Epithelial cell of prostate (primary cell): ENCODE data around the gene GNAS-AS1.

Experiments
- DNase-seq: peaks from one replicate; pipeline ENCODE4 v3.0.0-alpha.2; 2011; ENCODE audit warnings: low read depth, low spot score
- H3K27ac ChIP-seq: fragments of 450-650 bp; 2 replicates; pipeline ENCODE4 v1.5.1; 2017; ENCODE audit warnings: mild to moderate bottlenecking

The GNAS-AS1 gene

GRCh38 chr20:58815448-58815847 is 35.3 kb downstream of the GNAS-AS1 start:
- no peak for DNase-seq
- H3K27ac ChIP-seq = no peak overlapping the region

DNA sequence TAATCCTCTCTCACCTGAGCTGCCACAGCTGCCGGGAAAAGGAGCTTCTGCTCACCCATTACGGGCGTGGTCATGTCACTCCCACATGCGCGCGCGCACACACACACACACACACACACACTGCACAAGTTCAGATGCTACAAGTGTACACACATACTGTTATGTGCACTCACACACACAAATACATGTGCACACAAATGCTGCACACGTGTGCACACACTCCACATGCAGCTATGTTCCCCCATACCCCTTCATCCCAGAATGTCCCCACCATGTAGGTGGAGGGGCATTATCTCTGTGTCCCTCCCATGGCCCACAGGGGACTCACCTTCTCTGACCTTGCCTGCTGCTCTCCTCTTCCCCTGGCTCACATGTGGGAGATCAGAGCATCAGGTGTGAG is 37.3 kb downstream of the GNAS-AS1 start:
- H3K27ac ChIP-seq = no peak overlapping the region
- DNase-seq = no peak

- no peak for DNase-seq
- H3K27ac ChIP-seq = no peak overlapping the region
These were observed 39.4 kb downstream of the GNAS-AS1 start for GRCh38 chr20:58811334-58811733.

GRCh38 chr20:58810879-58811250 is 39.8 kb downstream of the GNAS-AS1 start:
- DNase-seq = no peak
- H3K27ac ChIP-seq = no peak overlapping the region

GRCh38 chr20:58810116-58810878 is 40.4 kb downstream of the GNAS-AS1 start:
- no peak for DNase-seq
- no peak overlapping the region for H3K27ac ChIP-seq

DNA sequence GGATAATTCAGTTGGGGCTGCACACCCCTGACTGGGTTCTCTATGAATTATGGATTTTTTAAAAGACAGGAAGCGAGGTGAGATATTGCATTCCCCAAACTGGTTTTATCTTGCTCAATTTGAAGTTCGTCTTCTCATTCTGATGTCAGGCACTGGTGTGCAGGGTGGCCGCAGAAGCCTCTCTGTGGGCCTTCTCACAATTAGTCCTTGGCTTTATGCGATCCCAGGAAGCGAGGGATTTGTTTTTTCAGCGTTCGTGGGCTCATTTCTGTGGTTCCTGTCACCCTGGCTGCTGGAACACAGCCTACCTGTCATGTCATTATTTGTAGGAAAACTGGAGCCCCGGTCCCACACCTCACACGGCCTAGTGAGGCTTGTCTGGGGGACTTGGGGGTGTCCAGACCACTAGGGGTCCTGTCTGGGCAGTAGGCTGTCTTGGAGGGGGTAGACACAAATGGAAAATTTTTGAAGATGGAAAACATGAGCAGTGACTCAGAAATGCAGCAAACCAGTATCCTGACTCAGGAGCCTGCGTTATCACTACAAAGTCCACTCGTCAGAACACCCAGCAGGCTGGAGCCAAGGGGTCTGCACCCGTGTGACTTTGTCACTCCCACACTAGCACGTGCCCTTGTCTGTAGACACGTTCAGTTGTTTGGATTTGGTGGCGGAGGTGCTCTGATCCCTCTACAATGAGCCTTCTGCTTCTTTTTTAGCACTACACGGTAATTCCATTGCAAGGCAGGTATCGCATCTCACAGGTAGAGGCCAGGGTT is 42.2 kb downstream of the GNAS-AS1 start:
- no peak overlapping the region for H3K27ac ChIP-seq
- no peak for DNase-seq

GRCh38 chr20:58807801-58808200 is 42.9 kb downstream of the GNAS-AS1 start:
- no peak overlapping the region for H3K27ac ChIP-seq
- DNase-seq = no peak

- DNase-seq = no peak
- H3K27ac ChIP-seq = no peak overlapping the region
These were observed 47.2 kb downstream of the GNAS-AS1 start for GRCh38 chr20:58803533-58803932.

- H3K27ac ChIP-seq = no peak overlapping the region
- DNase-seq = no peak
These were observed 48.6 kb downstream of the GNAS-AS1 start for GRCh38 chr20:58802061-58802460.

GRCh38 chr20:58800134-58800871 is 50.4 kb downstream of the GNAS-AS1 start:
- no peak for DNase-seq
- no peak overlapping the region for H3K27ac ChIP-seq

DNA sequence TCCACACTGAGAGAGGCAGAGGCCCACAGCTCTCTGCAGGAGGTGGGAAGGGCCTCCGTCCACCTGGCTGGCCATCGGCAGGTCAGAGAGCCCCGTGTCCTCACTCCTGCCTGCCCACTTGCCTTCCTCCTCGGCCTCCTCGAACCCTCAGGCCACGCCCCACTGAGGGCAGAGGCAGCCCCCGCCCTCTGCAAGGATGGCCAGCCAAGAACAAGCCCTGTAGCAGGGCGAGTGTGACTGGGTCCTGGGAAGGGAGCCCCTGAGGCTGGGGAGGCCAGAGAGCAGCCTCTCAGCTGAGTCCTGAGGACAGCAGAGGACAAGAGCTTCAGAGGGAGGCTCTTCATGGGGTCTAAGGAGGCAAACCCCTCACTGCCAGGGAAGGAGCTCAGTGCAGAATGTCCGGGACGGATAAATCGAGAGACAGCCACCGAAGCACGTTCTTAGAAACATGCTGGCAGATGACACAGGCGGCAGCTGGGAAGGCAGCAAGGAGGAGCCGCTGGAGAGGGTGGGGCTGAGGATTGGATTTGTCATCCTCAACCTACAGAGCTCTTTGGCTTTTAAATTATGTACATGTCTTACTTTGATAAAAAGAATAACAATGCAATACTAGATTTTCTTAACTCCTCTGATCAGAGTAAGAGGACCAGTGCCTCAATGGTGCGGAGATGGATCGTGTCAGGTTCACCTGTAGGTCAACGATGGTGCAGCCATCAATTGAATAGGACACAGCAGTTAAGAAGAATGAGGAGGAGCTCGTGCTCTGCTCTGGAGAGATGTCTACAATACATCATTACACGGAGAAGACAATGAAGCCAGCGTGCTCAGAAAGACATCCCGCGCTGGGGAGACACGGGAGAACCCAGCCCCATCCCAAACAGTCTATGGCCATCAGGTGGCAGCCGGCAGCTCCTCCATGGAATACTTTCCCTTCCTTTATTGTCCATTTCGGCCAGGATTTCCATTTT is 53.0 kb downstream of the GNAS-AS1 start:
- no peak for DNase-seq
- H3K27ac ChIP-seq = no peak overlapping the region

- H3K27ac ChIP-seq = no peak overlapping the region
- DNase-seq = no peak
These were observed 54.8 kb downstream of the GNAS-AS1 start for GRCh38 chr20:58795923-58796245.

DNA sequence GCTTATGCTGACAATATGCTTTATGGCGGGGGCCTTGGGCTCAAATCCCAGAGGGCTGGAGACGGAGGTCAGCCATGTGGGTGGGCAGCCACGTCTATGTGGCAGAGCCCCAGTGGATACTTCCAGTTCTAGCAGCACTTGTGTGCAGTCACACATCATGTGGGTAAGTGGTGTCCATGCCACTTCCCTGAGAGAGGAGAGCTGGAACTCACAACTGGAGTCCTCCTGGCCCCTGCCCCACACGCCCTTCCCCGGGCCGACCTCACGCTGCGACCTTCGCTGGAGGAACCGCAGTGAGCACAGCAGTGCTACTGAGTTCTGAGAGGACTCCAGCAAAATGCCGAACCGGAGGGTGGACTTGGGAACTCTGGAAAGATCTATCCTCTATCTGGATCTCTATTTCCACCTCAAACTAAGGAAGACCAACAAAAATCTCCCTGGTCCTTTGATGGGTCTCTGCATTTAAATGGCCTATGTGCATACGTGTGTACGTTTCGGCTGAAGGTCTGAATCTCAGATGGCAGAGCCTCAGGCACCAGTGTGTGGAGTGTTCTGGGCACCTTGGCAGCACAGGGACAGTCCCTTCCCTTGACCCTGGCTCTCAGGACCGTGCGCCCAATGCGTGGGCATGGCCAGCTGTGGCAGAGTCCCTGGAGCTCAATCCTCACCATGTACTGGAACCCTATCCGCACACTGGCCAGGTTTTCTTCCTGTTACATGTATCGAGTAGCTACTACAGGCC is 55.4 kb downstream of the GNAS-AS1 start:
- no peak for DNase-seq
- no peak overlapping the region for H3K27ac ChIP-seq

GRCh38 chr20:58794510-58795180 is 56.1 kb downstream of the GNAS-AS1 start:
- no peak overlapping the region for H3K27ac ChIP-seq
- no peak for DNase-seq

DNA sequence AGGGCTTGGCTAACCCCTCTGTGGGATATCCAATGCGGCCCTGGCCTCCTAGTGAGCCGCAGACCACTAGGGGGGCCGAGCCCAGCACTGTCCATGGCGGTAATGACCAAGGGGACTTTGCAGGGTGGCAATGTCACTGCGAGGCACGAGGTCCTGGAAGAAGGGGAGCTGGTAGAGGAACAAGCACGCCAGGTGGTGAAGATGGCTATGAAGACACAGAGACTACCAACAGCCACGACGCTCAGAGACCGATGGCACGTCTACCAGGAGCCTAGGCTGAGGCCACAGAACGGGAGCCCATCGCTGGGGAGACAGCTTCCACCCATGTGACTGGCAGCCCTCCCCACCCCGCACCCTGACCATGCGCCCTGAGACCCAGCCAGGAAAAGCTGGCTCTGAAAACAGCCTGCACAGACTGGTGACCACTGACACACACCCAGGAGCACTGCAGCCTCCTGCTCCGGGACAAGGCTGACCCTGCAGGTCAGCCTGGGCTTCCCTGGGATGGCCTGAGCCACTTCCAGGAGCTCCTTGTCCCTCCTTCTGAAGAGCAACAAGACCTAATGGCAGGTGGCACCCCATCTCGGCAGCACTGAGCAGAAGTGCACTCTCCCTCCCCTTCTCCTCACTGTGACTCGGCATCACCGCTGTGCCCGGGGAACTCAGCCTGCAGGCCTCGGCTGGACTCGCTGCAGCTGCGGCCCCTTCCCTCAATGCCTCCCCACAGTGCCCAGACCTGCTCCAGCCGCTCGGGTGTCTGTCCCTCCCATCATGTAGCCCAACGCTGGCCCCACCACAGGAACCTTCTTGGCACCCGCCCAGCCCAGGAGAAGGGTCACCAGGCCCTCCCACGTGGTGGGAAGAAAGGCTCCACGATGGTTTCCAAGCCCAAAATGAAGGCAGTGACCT is 56.9 kb downstream of the GNAS-AS1 start:
- no peak for DNase-seq
- no peak overlapping the region for H3K27ac ChIP-seq

GRCh38 chr20:58792426-58792825 is 58.3 kb downstream of the GNAS-AS1 start:
- DNase-seq = no peak
- no peak overlapping the region for H3K27ac ChIP-seq

- DNase-seq = no peak
- H3K27ac ChIP-seq = no peak overlapping the region
These were observed 59.4 kb downstream of the GNAS-AS1 start for GRCh38 chr20:58791286-58791685.

GRCh38 chr20:58790454-58790853 is 60.2 kb downstream of the GNAS-AS1 start:
- H3K27ac ChIP-seq = no peak overlapping the region
- DNase-seq = no peak
